PFSK-1 (cell line): ENCODE results near the gene TMEM220.

ENCODE experiments used
- POLR2AphosphoS5 ChIP-seq: IDR thresholded peaks from 2 replicates; pipeline ENCODE4 v1.6.1; 2012; ENCODE audit warnings: low read depth, mild to moderate bottlenecking, control low read depth, low read length, moderate library complexity
- SIN3A ChIP-seq: IDR thresholded peaks from 2 replicates; pipeline ENCODE4 v1.6.1; 2012; ENCODE audit warnings: mild to moderate bottlenecking, low read length, moderate library complexity, borderline replicate concordance; ENCODE audit not compliant: insufficient read depth
- TAF1 ChIP-seq: IDR thresholded peaks from 2 replicates; pipeline ENCODE4 v1.6.1; 2012; ENCODE audit warnings: low read length, control low read depth, borderline replicate concordance; ENCODE audit not compliant: insufficient read depth
- TF ChIP-seq, protein P1 (sequence below), 2 experiments: IDR thresholded peaks; 2 replicates each; pipeline versions ENCODE4 v1.6.1 to v1.8.0; 2011 to 2012; ENCODE audit warnings: low read depth in 2 of 2, low read length in 2 of 2, control low read depth in 1 of 2, inconsistent platforms in 1 of 2, mild to moderate bottlenecking in 1 of 2, moderate library complexity in 1 of 2; ENCODE audit not compliant: insufficient read depth in 1 of 2

DNA sequence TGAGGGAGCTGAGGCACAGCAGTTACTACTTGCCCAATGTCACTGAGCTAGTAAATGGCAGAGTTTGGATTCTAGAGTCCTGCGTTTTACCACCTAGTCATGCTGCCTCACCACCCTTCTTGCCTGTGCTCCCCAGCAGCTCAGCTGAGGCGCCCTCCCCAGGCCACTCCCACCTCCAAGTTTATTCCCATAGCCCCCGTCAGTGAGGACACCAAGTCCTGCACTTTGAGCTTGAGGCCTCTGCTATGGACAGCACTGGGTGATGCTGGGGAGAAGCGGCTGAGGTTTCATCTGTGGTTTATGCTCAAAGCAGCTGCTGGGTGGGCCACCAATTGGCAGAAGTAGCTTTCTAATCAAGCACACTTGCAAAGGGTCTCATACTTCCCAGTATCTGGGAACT, 37.4 kb upstream of the TMEM220 start:
- TF ChIP-seq POLR2AphosphoS5 (no peak), SIN3A (no peak), TAF1 (no peak)
- TF ChIP-seq, protein P1, sequence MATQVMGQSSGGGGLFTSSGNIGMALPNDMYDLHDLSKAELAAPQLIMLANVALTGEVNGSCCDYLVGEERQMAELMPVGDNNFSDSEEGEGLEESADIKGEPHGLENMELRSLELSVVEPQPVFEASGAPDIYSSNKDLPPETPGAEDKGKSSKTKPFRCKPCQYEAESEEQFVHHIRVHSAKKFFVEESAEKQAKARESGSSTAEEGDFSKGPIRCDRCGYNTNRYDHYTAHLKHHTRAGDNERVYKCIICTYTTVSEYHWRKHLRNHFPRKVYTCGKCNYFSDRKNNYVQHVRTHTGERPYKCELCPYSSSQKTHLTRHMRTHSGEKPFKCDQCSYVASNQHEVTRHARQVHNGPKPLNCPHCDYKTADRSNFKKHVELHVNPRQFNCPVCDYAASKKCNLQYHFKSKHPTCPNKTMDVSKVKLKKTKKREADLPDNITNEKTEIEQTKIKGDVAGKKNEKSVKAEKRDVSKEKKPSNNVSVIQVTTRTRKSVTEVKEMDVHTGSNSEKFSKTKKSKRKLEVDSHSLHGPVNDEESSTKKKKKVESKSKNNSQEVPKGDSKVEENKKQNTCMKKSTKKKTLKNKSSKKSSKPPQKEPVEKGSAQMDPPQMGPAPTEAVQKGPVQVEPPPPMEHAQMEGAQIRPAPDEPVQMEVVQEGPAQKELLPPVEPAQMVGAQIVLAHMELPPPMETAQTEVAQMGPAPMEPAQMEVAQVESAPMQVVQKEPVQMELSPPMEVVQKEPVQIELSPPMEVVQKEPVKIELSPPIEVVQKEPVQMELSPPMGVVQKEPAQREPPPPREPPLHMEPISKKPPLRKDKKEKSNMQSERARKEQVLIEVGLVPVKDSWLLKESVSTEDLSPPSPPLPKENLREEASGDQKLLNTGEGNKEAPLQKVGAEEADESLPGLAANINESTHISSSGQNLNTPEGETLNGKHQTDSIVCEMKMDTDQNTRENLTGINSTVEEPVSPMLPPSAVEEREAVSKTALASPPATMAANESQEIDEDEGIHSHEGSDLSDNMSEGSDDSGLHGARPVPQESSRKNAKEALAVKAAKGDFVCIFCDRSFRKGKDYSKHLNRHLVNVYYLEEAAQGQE (IDR thresholded peaks at IDR 0.05; ENCODE audit: insufficient read depth in 1 of 2, low read depth in 2 of 2, low read length in 2 of 2) = no peak
